Stomach (tissue), 9 donors: ENCODE results near the gene SPCS2. TPM values are rescaled to one million over a fixed set of nuclear protein-coding genes. Genes with fewer than 3 reads are reported as not detected.

Experiments
- DNase-seq, 2 donors: peaks; one replicate each; pipeline versions ENCODE4 v3.0.0 to v3.0.0-alpha.2; 2013 to 2019
- H3K27ac ChIP-seq, 5 donors: fragments of 200-600 bp in 4 of 5; sonication (generic) in 4 of 5; one replicate each; pipeline ENCODE4 v1.5.1; 2013 to 2019; ENCODE audit warnings: mild to moderate bottlenecking in 1 of 5, moderate library complexity in 1 of 5
- H3K27me3 ChIP-seq, 3 donors: fragments of 200-600 bp; sonication (generic); one replicate each; pipeline ENCODE4 v1.5.1; 2017 to 2019; ENCODE audit warnings: mixed run types in 1 of 3
- H3K36me3 ChIP-seq, 4 donors: fragments of 200-600 bp; sonication (generic); 1 replicate in 3 of 4; 2 replicates in 1 of 4; pipeline ENCODE4 v1.5.1; 2016 to 2019
- H3K4me1 ChIP-seq, 4 donors: fragments of 200-600 bp; sonication (generic); one replicate each; pipeline ENCODE4 v1.5.1; 2016 to 2019
- H3K4me3 ChIP-seq, 4 donors: fragments of 200-600 bp; sonication (generic) in 3 of 4; one replicate each; pipeline ENCODE4 v1.5.1; 2016 to 2019; ENCODE audit warnings: mild to moderate bottlenecking in 1 of 4
- H3K9me3 ChIP-seq, 4 donors: fragments of 200-600 bp; sonication (generic); one replicate each; pipeline ENCODE4 v1.5.1; 2016 to 2019
- CTCF ChIP-seq, 7 experiments: fragments of 450-650 bp in 4 of 7; fragments of 200-600 bp in 3 of 7; sonication (generic) in 3 of 7; IDR thresholded peaks; one replicate each; pipeline ENCODE4 v1.5.1; 2016 to 2019; ENCODE audit warnings: antibody characterized with exemption in 7 of 7, control low read depth in 2 of 7, mild to moderate bottlenecking in 1 of 7
- EP300 ChIP-seq: sonication (generic); formaldehyde crosslinking; IDR thresholded peaks from one replicate; pipeline ENCODE4 v1.6.1; 2017; ENCODE audit warnings: antibody characterized with exemption
- POLR2A ChIP-seq, 4 donors: fragments of 450-650 bp; IDR thresholded peaks; one replicate each; pipeline ENCODE4 v1.6.1; 2016; ENCODE audit warnings: antibody characterized with exemption in 4 of 4, control low read depth in 2 of 4, mild to moderate bottlenecking in 1 of 4, moderate library complexity in 1 of 4
- POLR2AphosphoS5 ChIP-seq, 3 donors: sonication (generic); formaldehyde crosslinking; IDR thresholded peaks; one replicate each; pipeline ENCODE4 v1.6.1; 2016; ENCODE audit warnings: antibody characterized with exemption in 3 of 3
- WGBS, 5 donors: extraction: QIAGEN DNeasy Blood & Tissue Kit in 3 of 5; methylation state at CpG; one replicate each; pipeline versions ENCODE4 v1.1.5 to v1.1.7; 2013 to 2018; 5-methylcytosine and 5-hydroxymethylcytosine counted together
- intact Hi-C: fragments of 100-400 bp; cut with DNase I; formaldehyde crosslinking; loops from one replicate; pipeline ENCODE4 v1.15.1; 2023; ENCODE audit warnings: low total_unique reads
- polyA plus RNA-seq, 3 donors: library from polyadenylated mRNA; stranded (reverse); fragments of 200-250 nt; gene quantifications; one replicate each; pipeline ENCODE4 v1.2.3, GENCODE V29; 2013
- small RNA-seq, 4 donors: library from RNA; depleted of rRNA; stranded (forward); fragments of <200 nt; gene quantifications; one replicate each; pipeline ENCODE3, GENCODE V24; 2016
- total RNA-seq, 5 donors: library from RNA; depleted of rRNA; stranded (reverse); fragments of >200 nt; gene quantifications; one replicate each; pipeline versions ENCODE4 v1.1.0 to v1.2.3, GENCODE V29; 2014 to 2016
- donor health status: healthy with polysubstance abuse.
- donor health status: Bipolar disorder and iron deficiency.
- donor health status: healthy.

The SPCS2 gene
- total and polyA plus RNA-seq, 8 donors, result 5.4 to 191 (median 50.7) TPM

GRCh38 chr11:75023446-75024067 lies 74.5 kb downstream of the SPCS2 start:
- no peaks in the 10 kb centered on the region for H3K27me3 ChIP-seq
- WGBS, 5 donors, result 89 to 97% (median 93%) methylated on average over 5 to 6 of the region's 6 CpGs
- no peaks in the 10 kb centered on the region for H3K36me3 ChIP-seq
- no peaks in the 10 kb centered on the region for H3K4me1 ChIP-seq
- H3K27ac ChIP-seq, result no peak overlapping the region
- intact Hi-C loops, result loop anchor here (5.0 kb wide), 1 partner anchor 224 kb away; no protein-coding TSS in a partner anchor
- no peaks in the 10 kb centered on the region for H3K9me3 ChIP-seq
- DNase-seq, result no peak
- no peak for TF ChIP-seq EP300
- TF ChIP-seq POLR2A (IDR thresholded peaks at IDR 0.05), result no peak
- no peak for TF ChIP-seq POLR2AphosphoS5 (IDR thresholded peaks at IDR 0.05)
- H3K4me3 ChIP-seq, result no peak overlapping the region

GRCh38 chr11:75024068-75024449 lies 75.0 kb downstream of the SPCS2 start:
- H3K9me3 ChIP-seq, result no peaks in the 10 kb centered on the region
- 50 to 81% (median 74%) methylated on average over 5 to 6 of the region's 6 CpGs for WGBS, 5 donors
- H3K4me3 ChIP-seq, result no peak overlapping the region
- no peak for TF ChIP-seq POLR2A (IDR thresholded peaks at IDR 0.05)
- TF ChIP-seq EP300, result no peak
- TF ChIP-seq CTCF (IDR thresholded peaks at IDR 0.05), result no peak
- no peak for TF ChIP-seq POLR2AphosphoS5 (IDR thresholded peaks at IDR 0.05)
- H3K27me3 ChIP-seq, result no peaks in the 10 kb centered on the region
- H3K4me1 ChIP-seq, result no peaks in the 10 kb centered on the region
- no peak for DNase-seq
- intact Hi-C loops, result loop anchor here (5.0 kb wide), 1 partner anchor 223 kb away; no protein-coding TSS in a partner anchor
- H3K36me3 ChIP-seq, result no peaks in the 10 kb centered on the region
- no peak overlapping the region for H3K27ac ChIP-seq

GRCh38 chr11:75024764-75025211 lies 75.7 kb downstream of the SPCS2 start:
- Histone ChIP-seq H3K4me3 (no peak overlapping the region), H3K9me3 (no peaks in the 10 kb centered on the region), H3K36me3 (no peaks in the 10 kb centered on the region), H3K27me3 (no peaks in the 10 kb centered on the region), H3K4me1 (no peaks in the 10 kb centered on the region), H3K27ac (no peak overlapping the region)
- WGBS, 5 donors, result 64 to 89% (median 68%) methylated on average over 1 of the region's 1 CpG
- intact Hi-C loops, result loop anchor here (5.0 kb wide), 1 partner anchor 223 kb away; no protein-coding TSS in a partner anchor
- no peak for DNase-seq
- no peak for TF ChIP-seq POLR2AphosphoS5 (IDR thresholded peaks at IDR 0.05)
- no peak for TF ChIP-seq POLR2A (IDR thresholded peaks at IDR 0.05)
- no peak for TF ChIP-seq CTCF (IDR thresholded peaks at IDR 0.05)
- TF ChIP-seq EP300, result no peak

DNA sequence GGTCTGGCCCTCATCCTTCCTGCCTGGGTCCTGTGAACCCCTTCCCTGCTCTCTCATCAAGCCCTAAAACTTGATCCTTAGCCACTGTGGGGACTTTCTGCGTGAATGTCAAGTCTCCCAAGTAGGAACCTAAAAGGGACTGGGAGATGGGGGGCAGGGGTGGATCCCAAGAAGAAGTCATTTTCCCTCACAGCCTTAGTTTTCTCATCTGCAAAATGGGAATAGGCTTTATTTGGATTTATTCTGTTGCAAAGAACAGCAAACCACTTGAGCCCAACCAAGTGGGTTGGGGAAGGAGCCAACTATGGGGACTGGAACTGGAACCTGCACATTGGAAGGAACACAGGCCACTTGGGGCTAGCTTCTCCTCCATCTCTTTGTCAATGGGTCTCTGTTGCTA lies 76.5 kb downstream of the SPCS2 start:
- intact Hi-C loops, result no loop called here
- WGBS, 5 donors, result 92 to 100% (median 100%) methylated on average over 1 of the region's 1 CpG
- no peaks in the 10 kb centered on the region for H3K27me3 ChIP-seq
- TF ChIP-seq CTCF (IDR thresholded peaks at IDR 0.05), result no peak
- TF ChIP-seq POLR2AphosphoS5 (IDR thresholded peaks at IDR 0.05), result no peak
- TF ChIP-seq POLR2A (IDR thresholded peaks at IDR 0.05), result no peak
- TF ChIP-seq EP300, result no peak
- no peak overlapping the region for H3K27ac ChIP-seq
- DNase-seq, result no peak
- H3K9me3 ChIP-seq, result no peaks in the 10 kb centered on the region
- H3K4me3 ChIP-seq, result no peak overlapping the region
- H3K36me3 ChIP-seq, result no peaks in the 10 kb centered on the region
- no peaks in the 10 kb centered on the region for H3K4me1 ChIP-seq

GRCh38 chr11:75028321-75028720 lies 79.3 kb downstream of the SPCS2 start:
- no peak for DNase-seq
- intact Hi-C loops, result no loop called here
- Histone ChIP-seq H3K36me3 (no peaks in the 10 kb centered on the region), H3K4me1 (no peaks in the 10 kb centered on the region), H3K9me3 (no peaks in the 10 kb centered on the region), H3K27me3 (no peaks in the 10 kb centered on the region), H3K4me3 (no peak overlapping the region), H3K27ac (no peak overlapping the region)
- no peak for TF ChIP-seq POLR2A (IDR thresholded peaks at IDR 0.05)

Small RNAs within 50 kb of the gene (small RNA-seq; reads per million reads assigned to genes)
- 0 reads per million in 4 donors for gene RNU6-216P

Other genes with a start within 250 kb of the SPCS2 start
- gene CHRDL2, start 217.8 kb upstream of the SPCS2 start, total RNA-seq, result 10 to 100 TPM in 2 of 5 donors, 1 to 10 TPM in 2, under 1 TPM in 1; 0.92 to 14.6 (median 7.2) TPM
- 10 to 100 TPM in 1 of 3 donors, 1 to 10 TPM in 1, not detected in 1; 5.4 to 38.4 TPM for gene CHRDL2, start 217.8 kb upstream of the SPCS2 start, polyA plus RNA-seq
- gene RNF169, start 200.4 kb upstream of the SPCS2 start, total RNA-seq, result 10 to 100 TPM in 3 of 5 donors, 1 to 10 TPM in 2; 7.0 to 28.1 (median 14.5) TPM
- 1 to 10 TPM; 2.1 to 2.9 (median 2.6) TPM for gene RNF169, start 200.4 kb upstream of the SPCS2 start, polyA plus RNA-seq
- gene XRRA1, start 175 bp upstream of the SPCS2 start, total RNA-seq, result 10 to 100 TPM in 3 of 5 donors, 1 to 10 TPM in 2; 5.8 to 57.7 (median 16.5) TPM
- 1 to 10 TPM; 2.1 to 3.4 (median 2.5) TPM for gene XRRA1, start 175 bp upstream of the SPCS2 start, polyA plus RNA-seq
- 10 to 100 TPM in 2 of 5 donors, 1 to 10 TPM in 2, under 1 TPM in 1; 0.58 to 33.5 (median 8.7) TPM for gene NEU3, start 39.7 kb downstream of the SPCS2 start, total RNA-seq
- 1 to 10 TPM; 1.5 to 5.6 (median 1.9) TPM for gene NEU3, start 39.7 kb downstream of the SPCS2 start, polyA plus RNA-seq
- not detected for gene OR2AT4, start 147.6 kb downstream of the SPCS2 start, total RNA-seq
- not detected for gene OR2AT4, start 147.6 kb downstream of the SPCS2 start, polyA plus RNA-seq
- gene SLCO2B1, start 201.8 kb downstream of the SPCS2 start, total RNA-seq, result 10 to 100 TPM in 4 of 5 donors, 1 to 10 TPM in 1; 9.4 to 68.2 (median 29.8) TPM
- gene SLCO2B1, start 201.8 kb downstream of the SPCS2 start, polyA plus RNA-seq, result 1 to 10 TPM; 3.3 to 5.2 (median 5.0) TPM